Peyer's patch (tissue), 4 donors: ENCODE measurements around the gene BBLN. TPM values are rescaled to one million over a fixed set of nuclear protein-coding genes. Genes with fewer than 3 reads are reported as not detected.

Experiments used
- DNase-seq, 3 donors: peaks; one replicate each; pipeline ENCODE4 v3.0.0-alpha.2; 2017 to 2019
- H3K27ac ChIP-seq, 4 donors: fragments of 200-600 bp; sonication (generic); one replicate each; pipeline ENCODE4 v1.5.1; 2016 to 2019
- H3K27me3 ChIP-seq, 2 donors: fragments of 200-600 bp; sonication (generic); one replicate each; pipeline ENCODE4 v1.5.1; 2019
- H3K36me3 ChIP-seq, 3 donors: fragments of 200-600 bp; sonication (generic); one replicate each; pipeline ENCODE4 v1.5.1; 2016 to 2019
- H3K4me1 ChIP-seq, 4 donors: fragments of 200-600 bp; sonication (generic); one replicate each; pipeline ENCODE4 v1.5.1; 2016 to 2019
- H3K4me3 ChIP-seq, 4 donors: fragments of 200-600 bp; sonication (generic); 1 replicate in 3 of 4; 2 replicates in 1 of 4; pipeline ENCODE4 v1.5.1; 2016 to 2019; ENCODE audit warnings: mild to moderate bottlenecking in 1 of 4
- H3K9me3 ChIP-seq, 4 donors: fragments of 200-600 bp; sonication (generic); one replicate each; pipeline ENCODE4 v1.5.1; 2016 to 2019; ENCODE audit warnings: mild to moderate bottlenecking in 1 of 4
- CTCF ChIP-seq, 6 experiments: fragments of 450-650 bp in 4 of 6; fragments of 200-600 bp in 2 of 6; sonication (generic) in 1 of 6; IDR thresholded peaks; one replicate each; pipeline ENCODE4 v1.5.1; 2017 to 2019; ENCODE audit warnings: antibody characterized with exemption in 6 of 6, mild to moderate bottlenecking in 3 of 6, moderate library complexity in 1 of 6
- POLR2A ChIP-seq, 2 donors: fragments of 450-650 bp; IDR thresholded peaks; one replicate each; pipeline ENCODE4 v1.5.1; 2017; ENCODE audit warnings: antibody characterized with exemption in 2 of 2, mild to moderate bottlenecking in 2 of 2, moderate library complexity in 2 of 2
- total RNA-seq, 4 donors: library from RNA; depleted of rRNA; stranded (reverse); fragments of >200 nt; gene quantifications; one replicate each; pipeline ENCODE4 v1.1.0, GENCODE V29; 2016

The BBLN gene
- total RNA-seq, 4 donors from 2014 or later, result 38.8 to 93.7 (median 70.2) TPM

- H3K36me3 ChIP-seq, result no peaks in the 10 kb centered on the region
- H3K9me3 ChIP-seq, result no peaks in the 10 kb centered on the region
- H3K27ac ChIP-seq, result no peak overlapping the region
- DNase-seq, result peak in 1 of 3 donors; percentile 12
- TF ChIP-seq POLR2A (IDR thresholded peaks at IDR 0.05) (no peak), CTCF (IDR thresholded peaks at IDR 0.05) (no peak)
- H3K27me3 ChIP-seq, result no peaks in the 10 kb centered on the region
- H3K4me3 ChIP-seq, result no peak overlapping the region
- H3K4me1 ChIP-seq, result no peaks in the 10 kb centered on the region
Observed at GRCh38 chr9:128155736-128156500, 4.1 kb upstream of the BBLN start.

DNA sequence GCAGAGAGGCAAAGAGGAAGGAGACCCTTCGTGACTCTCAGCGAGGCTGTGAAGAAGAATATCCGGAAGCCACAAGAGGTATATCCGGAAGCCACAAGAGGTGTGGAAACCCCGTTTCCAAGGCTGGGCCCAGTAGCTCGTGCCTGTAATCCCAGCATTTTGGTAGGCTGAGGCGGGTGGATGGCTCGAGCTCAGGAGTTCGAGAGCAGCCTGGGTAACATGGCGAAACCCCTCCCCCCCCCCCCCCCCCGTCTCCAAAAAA is 612 bp upstream of the BBLN start:
- H3K4me1 ChIP-seq, result no peaks in the 10 kb centered on the region
- H3K4me3 ChIP-seq, result peak overlapping the region; percentile 66 to 77 (median 69)
- H3K9me3 ChIP-seq, result no peaks in the 10 kb centered on the region
- H3K36me3 ChIP-seq, result peaks cover 0 to 18% (median 0%) of the 10 kb centered on the region in 3 donors
- no peaks in the 10 kb centered on the region for H3K27me3 ChIP-seq
- TF ChIP-seq CTCF (IDR thresholded peaks at IDR 0.05), result no peak
- no peak for TF ChIP-seq POLR2A (IDR thresholded peaks at IDR 0.05)
- peak in 2 of 3 donors; percentile 38 to 58 for DNase-seq
- H3K27ac ChIP-seq, result peak overlapping the region; percentile 67 to 80 (median 78)

DNA sequence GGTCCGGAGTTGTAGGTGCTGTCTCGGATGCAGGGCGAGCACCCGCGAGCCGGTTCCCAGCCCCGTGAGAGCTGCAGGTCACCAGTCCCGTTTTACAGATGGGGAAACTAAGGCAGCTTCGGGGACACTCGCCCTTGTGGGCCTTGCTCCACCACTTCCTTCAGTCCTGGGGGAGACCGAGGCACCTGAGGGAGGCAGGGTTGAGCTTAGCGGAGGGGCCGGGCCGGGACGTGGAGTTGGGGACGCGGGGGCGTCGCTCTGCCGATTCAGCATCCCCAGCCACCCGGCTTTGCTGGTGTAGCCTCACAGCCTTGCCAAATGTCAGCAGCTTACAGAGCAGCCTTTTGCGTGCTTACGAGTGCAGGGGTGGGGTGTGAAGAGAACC is 530 bp downstream of the BBLN start:
- Histone ChIP-seq H3K27ac (peak overlapping the region; percentile 67 to 80 (median 74)), H3K27me3 (no peaks in the 10 kb centered on the region)

DNA sequence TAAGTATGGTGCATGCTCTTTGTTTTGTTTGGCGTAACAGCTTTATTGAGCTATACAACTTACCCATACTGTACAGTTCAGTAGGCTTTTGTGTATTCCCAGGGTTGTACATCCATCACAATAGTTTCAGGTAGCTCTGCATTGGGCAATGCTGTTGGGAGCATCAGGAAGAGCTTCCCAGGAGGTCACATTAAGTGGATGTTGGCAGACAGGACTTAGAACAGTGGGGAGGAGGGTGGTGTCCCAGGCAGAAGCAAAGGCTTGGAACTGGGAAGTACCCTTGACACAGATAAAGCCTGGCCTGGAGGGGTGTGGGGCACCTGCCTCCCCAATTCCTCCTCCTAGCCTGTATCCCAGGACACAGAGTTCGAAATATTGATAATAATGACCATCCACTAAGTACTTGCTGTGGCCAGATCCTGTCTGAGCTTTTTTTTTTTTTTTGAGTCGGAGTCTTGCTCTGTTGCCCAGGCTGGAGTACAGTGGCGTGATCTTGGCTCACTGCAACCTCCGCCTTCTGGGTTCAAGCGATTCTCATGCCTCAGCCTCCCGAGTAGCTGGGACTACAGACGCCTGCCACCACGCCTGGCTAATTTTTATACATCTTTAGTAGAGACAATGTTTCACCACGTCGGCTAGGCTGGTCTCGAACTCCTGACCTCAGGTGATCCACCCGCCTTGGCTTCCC is 1.3 kb downstream of the BBLN start:
- H3K27ac ChIP-seq, result no peak overlapping the region
- TF ChIP-seq POLR2A (IDR thresholded peaks at IDR 0.05), result no peak
- TF ChIP-seq CTCF (IDR thresholded peaks at IDR 0.05), result no peak

More for the DNA sequence above, 530 bp downstream of the BBLN start:
- H3K4me1 ChIP-seq, result no peaks in the 10 kb centered on the region
- peak overlapping the region; percentile 66 to 77 (median 69) for H3K4me3 ChIP-seq
- no peaks in the 10 kb centered on the region for H3K9me3 ChIP-seq
- TF ChIP-seq POLR2A (IDR thresholded peaks at IDR 0.05) (no peak), CTCF (IDR thresholded peaks at IDR 0.05) (no peak)
- H3K36me3 ChIP-seq, result peaks cover 0 to 25% (median 0%) of the 10 kb centered on the region in 3 donors
- DNase-seq, result no peak

GRCh38 chr9:128162215-128163026 is 2.4 kb downstream of the BBLN start:
- Histone ChIP-seq H3K27ac (no peak overlapping the region), H3K27me3 (no peaks in the 10 kb centered on the region), H3K36me3 (peaks cover 0 to 43% (median 0%) of the 10 kb centered on the region in 3 donors), H3K4me1 (no peaks in the 10 kb centered on the region), H3K9me3 (no peaks in the 10 kb centered on the region), H3K4me3 (no peak overlapping the region)
- no peak for DNase-seq
- no peak for TF ChIP-seq POLR2A (IDR thresholded peaks at IDR 0.05)
- no peak for TF ChIP-seq CTCF (IDR thresholded peaks at IDR 0.05)

More for the DNA sequence above, 1.3 kb downstream of the BBLN start:
- H3K4me1 ChIP-seq, result no peaks in the 10 kb centered on the region
- no peaks in the 10 kb centered on the region for H3K9me3 ChIP-seq
- H3K27me3 ChIP-seq, result no peaks in the 10 kb centered on the region
- peaks cover 0 to 32% (median 0%) of the 10 kb centered on the region in 3 donors for H3K36me3 ChIP-seq
- DNase-seq, result no peak
- peak overlapping the region in 1 of 4 donors; percentile 69 for H3K4me3 ChIP-seq
